ENCODE results near the gene FAM170B.

Gene FAM170B

GRCh38 chr10:49151025-49151445 is 17.2 kb upstream of the FAM170B start:
- peak; percentile 75 for DNase-seq

- peak; percentile 91 for DNase-seq
Measured at GRCh38 chr10:49150426-49150825, 16.6 kb upstream of the FAM170B start.

GRCh38 chr10:49149881-49150280 is 16.1 kb upstream of the FAM170B start:
- peak; percentile 62 for DNase-seq

DNA sequence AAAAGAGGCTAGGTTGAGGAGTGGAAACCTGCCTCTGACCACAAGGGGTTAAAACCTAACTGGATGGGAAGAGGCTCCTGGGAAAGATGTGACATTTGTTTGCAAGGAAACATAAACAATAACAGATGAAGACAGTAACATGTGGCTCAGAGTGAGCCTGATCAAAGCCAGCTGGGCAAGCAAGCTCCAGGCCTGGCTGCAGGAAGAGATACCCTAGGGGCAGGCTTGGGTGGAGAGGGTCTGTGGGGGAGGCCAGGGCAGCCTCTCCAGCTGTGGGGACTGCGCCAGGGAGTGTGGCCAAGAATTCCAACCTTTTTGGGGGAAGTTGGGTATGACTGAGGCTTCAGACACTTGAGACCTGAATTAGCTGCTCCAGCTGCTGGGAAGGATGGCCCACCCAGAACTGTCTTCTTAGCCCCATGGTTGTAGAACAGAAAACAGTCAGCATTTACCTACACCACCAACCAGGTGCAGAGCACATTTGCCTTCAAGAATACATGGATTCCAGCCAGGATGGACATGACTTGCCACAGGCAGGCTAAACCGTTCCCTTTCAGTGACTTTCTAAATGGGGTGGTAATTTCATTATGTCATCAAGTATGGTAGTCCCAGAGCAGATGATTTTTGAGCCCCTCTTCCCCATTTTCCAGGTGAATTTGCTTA is 10.4 kb upstream of the FAM170B start:
- DNase-seq: no peak

GRCh38 chr10:49143249-49143648 is 9.4 kb upstream of the FAM170B start:
- no peak for DNase-seq

GRCh38 chr10:49141541-49142332 is 7.9 kb upstream of the FAM170B start:
- DNase-seq: no peak

DNA sequence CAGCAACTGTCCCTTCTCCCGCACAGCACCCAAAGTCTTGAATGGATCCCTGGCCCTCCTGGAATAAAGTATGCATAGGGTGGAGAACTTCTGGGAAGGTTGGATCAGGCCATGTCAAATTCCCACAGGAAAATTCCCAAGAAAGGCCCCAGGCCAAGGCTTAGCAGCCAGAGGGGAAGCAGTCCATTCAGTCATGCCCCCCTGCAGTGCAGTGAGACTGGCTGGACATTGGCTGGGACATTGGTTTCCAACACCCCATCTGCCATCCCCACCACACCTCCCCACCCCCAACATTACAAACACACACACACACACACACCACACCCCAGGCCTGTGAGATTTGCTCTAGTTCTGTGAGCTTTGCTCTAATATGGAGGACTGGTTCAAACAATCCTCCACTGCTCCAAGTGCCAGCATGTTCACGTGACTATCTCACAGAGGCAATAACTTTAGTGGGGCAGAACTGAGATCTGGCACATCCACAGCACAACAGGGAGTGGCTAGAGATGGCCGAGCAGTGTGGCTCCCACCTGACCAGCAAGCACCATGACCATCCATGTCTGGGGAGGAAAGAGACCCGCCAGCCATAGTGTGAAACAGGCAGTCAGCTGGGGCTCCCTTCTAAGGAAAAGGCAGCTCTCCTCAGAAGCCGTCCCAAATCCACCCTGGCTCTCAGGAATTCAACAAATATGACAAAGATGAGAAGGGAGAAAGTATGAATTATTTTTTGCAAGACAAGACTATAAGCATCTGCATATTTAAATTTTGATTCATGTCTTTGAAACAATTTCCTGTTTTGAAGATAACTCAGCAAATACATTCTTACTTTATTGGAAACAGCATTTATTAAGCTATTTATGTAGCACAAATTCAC is 6.7 kb upstream of the FAM170B start:
- no peak for DNase-seq

- no peak for DNase-seq
Measured at GRCh38 chr10:49139846-49140195, 6.0 kb upstream of the FAM170B start.

DNA sequence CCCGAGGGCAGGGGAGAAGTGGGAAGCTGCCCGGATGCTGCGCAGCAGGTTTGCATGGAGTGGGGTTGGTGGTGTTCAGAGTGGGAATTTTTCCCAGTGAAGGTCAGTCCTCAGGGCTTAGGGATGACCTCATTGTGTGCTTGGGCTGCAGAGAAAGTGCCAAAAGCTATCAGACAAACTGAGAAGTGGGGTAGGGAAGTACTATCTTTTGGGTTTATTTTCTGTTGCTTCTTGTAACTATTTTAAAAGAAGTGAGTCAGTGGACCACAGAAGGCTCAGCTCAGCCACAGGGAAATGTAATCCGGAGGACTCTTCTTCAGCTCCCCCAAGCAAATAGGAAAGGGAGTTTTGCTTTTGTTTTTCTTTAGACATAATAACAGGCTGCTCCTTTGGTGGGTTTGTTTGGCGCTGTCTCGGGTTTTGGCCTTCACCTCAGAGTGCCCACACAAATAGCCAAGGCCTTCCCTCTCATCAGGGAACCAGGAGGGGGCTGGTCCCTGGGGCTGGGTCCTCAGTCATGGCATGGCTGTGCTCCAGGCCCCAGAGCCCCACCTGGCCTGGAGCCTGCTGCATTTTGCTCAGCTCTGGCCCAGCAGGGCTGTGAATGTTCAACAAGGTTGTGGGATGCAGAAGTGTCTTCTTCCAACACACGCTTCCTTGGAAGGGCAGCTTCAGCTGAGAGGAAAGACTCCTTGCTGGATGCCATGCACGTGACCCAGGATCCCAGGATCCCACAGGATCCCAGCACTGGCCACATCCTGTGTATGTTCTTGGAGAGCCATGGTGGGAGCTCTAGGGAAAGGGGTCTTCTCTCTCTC is 5.4 kb upstream of the FAM170B start:
- DNase-seq: no peak

- DNase-seq: no peak
Measured at GRCh38 chr10:49138361-49138891, 4.6 kb upstream of the FAM170B start.

- DNase-seq: no peak
Measured at GRCh38 chr10:49136525-49136924, 2.7 kb upstream of the FAM170B start.

DNA sequence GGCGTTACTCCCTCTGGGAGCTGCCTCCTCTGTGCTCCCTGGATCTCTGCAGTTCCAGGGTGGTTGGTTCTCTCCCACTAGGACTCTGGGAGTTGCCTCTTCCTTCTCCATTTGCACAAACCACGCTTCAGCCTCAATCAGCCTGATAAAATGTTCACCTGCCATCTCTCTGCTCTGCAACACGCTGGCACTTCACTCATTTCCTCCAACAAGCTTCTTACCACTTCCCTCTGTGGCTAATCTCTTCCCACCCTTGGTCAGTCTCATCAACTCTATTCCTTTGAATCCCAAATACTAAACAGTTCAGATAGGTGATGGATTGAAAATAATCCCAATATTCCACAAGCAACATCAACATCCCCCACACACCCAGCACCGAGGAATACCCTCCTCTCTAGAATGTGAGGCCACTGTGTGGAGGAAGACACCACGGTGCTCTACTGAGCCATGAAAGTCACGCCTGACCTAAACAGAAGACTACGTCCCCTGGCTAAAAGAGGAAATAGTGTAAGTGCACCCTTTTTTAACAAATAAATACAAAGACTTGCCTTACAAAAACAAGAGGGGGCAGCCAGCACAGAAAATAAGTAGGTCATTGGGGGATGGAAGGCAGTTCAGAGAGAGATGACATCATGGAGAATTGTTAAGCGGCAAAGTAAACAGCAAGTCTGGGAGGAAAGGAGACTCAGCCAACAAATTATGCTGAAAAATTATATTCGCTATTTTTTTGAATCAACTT is 1.9 kb upstream of the FAM170B start:
- DNase-seq: no peak

- no peak for DNase-seq
Measured at GRCh38 chr10:49134327-49134726, 506 bp upstream of the FAM170B start.

- DNase-seq: no peak
Measured at GRCh38 chr10:49132362-49132737, 1.5 kb downstream of the FAM170B start.

DNA sequence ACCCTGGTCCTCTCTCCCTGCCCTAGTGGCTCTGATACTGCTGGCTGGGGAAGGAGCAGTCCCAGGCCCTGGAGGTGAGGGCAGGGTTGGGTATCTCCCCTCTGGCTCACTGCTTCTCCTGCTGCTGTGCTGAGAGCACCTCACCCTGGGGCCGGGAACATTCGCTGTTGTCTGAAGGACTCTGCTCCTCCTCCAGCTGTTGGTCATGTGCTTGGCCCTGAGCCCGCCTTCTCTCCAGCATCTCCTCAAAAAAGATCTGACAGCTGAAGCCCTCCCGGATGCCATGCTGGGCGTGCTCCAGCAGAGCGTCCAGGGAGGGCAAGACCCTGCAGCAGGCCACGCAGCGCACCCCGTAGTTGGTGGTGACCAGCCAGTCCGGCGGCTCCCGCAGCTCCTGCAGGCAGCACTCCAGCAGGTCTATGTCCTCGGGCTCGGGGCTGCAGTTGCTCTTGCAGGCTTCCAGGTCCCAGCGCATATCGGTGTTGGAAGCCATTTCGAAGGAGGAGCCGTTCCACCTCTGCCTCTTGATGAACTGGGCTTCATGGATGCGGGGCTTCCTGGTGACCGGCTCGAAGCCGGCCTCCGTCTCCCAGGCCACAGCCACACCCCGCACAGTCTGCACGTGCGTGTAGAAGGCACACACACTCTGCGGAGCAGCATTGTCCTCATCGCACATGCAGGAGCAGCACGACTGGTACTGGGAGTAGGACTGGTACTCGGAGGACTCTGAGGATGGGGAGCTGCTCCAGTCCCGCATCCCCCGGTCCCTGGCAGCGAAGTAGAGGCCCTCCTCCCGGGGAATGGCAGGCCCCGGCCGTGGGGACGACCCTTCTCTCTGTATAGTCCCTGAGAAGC is 2.1 kb downstream of the FAM170B start:
- no peak for DNase-seq

- DNase-seq: no peak
Measured at GRCh38 chr10:49129376-49129775, 4.4 kb downstream of the FAM170B start.

DNA sequence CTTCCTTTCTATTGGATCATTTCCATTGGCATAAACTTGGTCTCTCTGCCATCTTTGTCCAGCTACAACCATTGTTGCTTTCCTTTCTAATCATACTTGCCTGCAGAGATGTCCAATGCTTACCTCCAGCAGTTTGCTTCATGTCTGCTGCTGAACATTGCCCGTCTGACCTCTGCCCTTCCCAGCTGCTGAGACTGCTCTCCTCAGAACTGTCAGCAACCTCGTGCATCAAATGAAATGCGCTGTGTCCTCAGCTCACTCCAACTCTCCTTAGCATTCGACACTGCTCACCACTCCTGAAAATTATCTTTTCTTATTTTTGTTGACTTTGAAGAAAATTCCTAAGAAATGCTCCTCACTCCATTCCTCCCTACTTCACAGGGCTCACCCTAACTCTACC is 5.0 kb downstream of the FAM170B start:
- no peak for DNase-seq

GRCh38 chr10:49123981-49124950 is 9.6 kb downstream of the FAM170B start:
- DNase-seq: peak; percentile 81

GRCh38 chr10:49120911-49121310 is 12.9 kb downstream of the FAM170B start:
- DNase-seq: no peak

GRCh38 chr10:49119746-49120145 is 14.1 kb downstream of the FAM170B start:
- DNase-seq: no peak

All from NCI-H146 (cell line).